Calu3 (cell line): ENCODE results near the gene PTPN14. TPM values are rescaled to one million over a fixed set of nuclear protein-coding genes. Genes with fewer than 3 reads are reported as not detected.
A peak's percentile ranks its signal among the peaks of the same experiment; 100 is the strongest.

ENCODE experiments used
- BruUV-seq: library from RNA; stranded (reverse); fragments of 400-500 nt; replicated peaks from 2 replicates; lab custom pipeline; 2021; lab: Mats Ljungman, UMichigan
- CTCF ChIA-PET: fragments of 300-600 bp; sonication (Branson Sonifier 250); formaldehyde crosslinking; loops from one replicate; lab custom pipeline; 2022; ENCODE audit warnings: antibody characterized with exemption; lab: Charles Lee
- DNase-seq: peaks from one replicate; pipeline ENCODE4 v3.0.0; 2022
- H3K27ac Mint-ChIP-seq: one replicate; pipeline ENCODE4 v1.8.0; 2022; ENCODE audit warnings: mixed read lengths; ENCODE audit not compliant: unreplicated experiment
- H3K27me3 Mint-ChIP-seq: one replicate; pipeline ENCODE4 v1.8.0; 2022; ENCODE audit warnings: mixed read lengths; ENCODE audit not compliant: unreplicated experiment
- H3K36me3 Mint-ChIP-seq: one replicate; pipeline ENCODE4 v1.8.0; 2022; ENCODE audit warnings: mild to moderate bottlenecking, moderate library complexity, mixed read lengths; ENCODE audit not compliant: insufficient read depth, unreplicated experiment
- H3K4me1 Mint-ChIP-seq: one replicate; pipeline ENCODE4 v1.8.0; 2022; ENCODE audit warnings: mild to moderate bottlenecking, low read depth, mixed read lengths; ENCODE audit not compliant: unreplicated experiment
- H3K4me3 Mint-ChIP-seq: one replicate; pipeline ENCODE4 v1.8.0; 2022; ENCODE audit warnings: mild to moderate bottlenecking, low read depth, moderate library complexity, mixed read lengths; ENCODE audit not compliant: unreplicated experiment
- H3K9me3 Mint-ChIP-seq: one replicate; pipeline ENCODE4 v1.8.0; 2022; ENCODE audit warnings: low read depth, mixed read lengths; ENCODE audit not compliant: unreplicated experiment
- CTCF ChIP-seq: fragments of 200-600 bp; IDR thresholded peaks from one replicate; pipeline ENCODE4 v1.8.0; 2022; ENCODE audit warnings: antibody characterized with exemption; ENCODE audit not compliant: unreplicated experiment
- intact Hi-C: fragments of 100-400 bp; cut with micrococcal nuclease; formaldehyde crosslinking; loops from one replicate; pipeline ENCODE4 v1.10.0; 2022; ENCODE audit not compliant: unreplicated experiment
- total RNA-seq: library from RNA; stranded (reverse); gene quantifications from 2 replicates; pipeline ENCODE4 v1.2.3, GENCODE V29; 2022

Gene PTPN14
- total RNA-seq, 1 experiment from 2014 or later = 77.4 TPM

DNA sequence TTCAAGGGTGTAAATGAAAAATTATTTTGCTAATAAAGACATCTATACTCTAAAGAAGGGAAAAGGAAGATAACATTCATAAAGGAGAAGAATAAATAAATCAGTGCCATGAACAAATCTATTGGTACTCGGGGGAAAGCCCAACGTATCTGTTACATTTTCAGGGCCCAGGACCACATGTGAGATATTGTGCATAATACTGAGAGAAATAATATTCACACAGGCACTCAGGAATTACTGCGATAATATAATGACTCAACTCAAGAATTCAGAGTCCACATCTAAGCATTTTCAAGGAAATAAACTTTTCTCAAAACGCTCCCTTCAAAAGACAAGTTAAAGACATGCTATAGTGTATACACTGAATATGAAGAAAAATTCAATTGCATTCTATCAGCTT, 161.7 kb downstream of the PTPN14 start:
- TSS peak; percentile 9 for BruUV-seq
- Mint-ChIP-seq H3K9me3 (no peaks in the 10 kb centered on the region), H3K27ac (no peak overlapping the region), H3K4me3 (no peak overlapping the region), H3K27me3 (no peaks in the 10 kb centered on the region), H3K36me3 (peaks cover 41% of the 10 kb centered on the region), H3K4me1 (no peaks in the 10 kb centered on the region)
- CTCF ChIA-PET = no interaction called here
- no peak for TF ChIP-seq CTCF
- intact Hi-C loops = no loop called here
- no peak for DNase-seq

DNA sequence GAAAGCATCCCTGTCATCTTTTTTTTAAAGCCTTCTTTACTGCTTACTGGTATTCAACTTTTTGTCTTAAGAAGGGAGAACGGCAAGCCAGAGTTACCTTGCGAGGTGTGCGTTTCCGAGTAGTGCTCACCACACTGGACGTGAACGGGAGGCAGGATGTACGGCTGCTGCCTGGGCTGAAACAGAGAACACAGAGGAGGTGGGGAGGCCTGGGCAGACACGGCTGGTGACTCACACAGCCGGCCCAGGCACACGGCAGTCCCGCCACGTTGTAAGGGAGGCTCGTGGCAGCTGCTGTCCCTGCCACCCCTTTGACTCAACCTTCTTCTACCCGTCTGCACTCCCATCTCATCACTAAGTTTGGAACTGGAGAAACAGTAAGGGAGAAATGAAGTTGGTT, 164.7 kb downstream of the PTPN14 start:
- Mint-ChIP-seq H3K36me3 (peaks cover 59% of the 10 kb centered on the region), H3K9me3 (no peaks in the 10 kb centered on the region), H3K4me1 (no peaks in the 10 kb centered on the region), H3K27ac (no peak overlapping the region), H3K4me3 (no peak overlapping the region), H3K27me3 (no peaks in the 10 kb centered on the region)
- TF ChIP-seq CTCF = no peak
- CTCF ChIA-PET = interaction anchor here (0.7 kb wide), 2 partner anchors 166 to 913 kb away, joined by 3 read pairs; no protein-coding TSS in a partner anchor
- BruUV-seq = no TSS peak
- no peak for DNase-seq
- intact Hi-C loops = no loop called here

- Mint-ChIP-seq H3K9me3 (no peaks in the 10 kb centered on the region), H3K36me3 (peaks cover 63% of the 10 kb centered on the region), H3K27me3 (no peaks in the 10 kb centered on the region), H3K4me1 (no peaks in the 10 kb centered on the region), H3K4me3 (no peak overlapping the region), H3K27ac (no peak overlapping the region)
- no TSS peak for BruUV-seq
- CTCF ChIA-PET = interaction anchor here (0.7 kb wide), 1 partner anchor 166 kb away, joined by 3 read pairs; no protein-coding TSS in a partner anchor
- intact Hi-C loops = no loop called here
- no peak for TF ChIP-seq CTCF
- DNase-seq = no peak
These were observed 165.1 kb downstream of the PTPN14 start for GRCh38 chr1:214386333-214386732.

DNA sequence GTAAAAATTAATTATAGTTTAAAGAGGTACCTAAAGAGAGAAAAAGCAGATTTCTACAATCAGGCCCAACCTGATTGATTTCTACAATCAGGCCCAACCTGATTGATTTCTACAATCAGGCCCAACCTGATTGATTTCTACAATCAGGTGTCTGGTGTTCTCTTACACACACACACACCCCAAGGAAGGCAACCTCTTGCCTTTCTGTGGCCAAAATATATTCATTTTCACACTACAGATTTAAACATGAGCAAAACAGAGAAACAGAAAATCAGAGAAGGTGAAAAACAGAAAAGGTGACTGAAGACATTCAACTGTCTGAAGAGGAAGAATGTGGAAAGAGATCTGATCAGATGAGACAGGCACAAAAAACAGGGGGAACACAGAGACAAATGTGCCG, 166.0 kb downstream of the PTPN14 start:
- TF ChIP-seq CTCF = no peak
- H3K4me1 Mint-ChIP-seq = no peaks in the 10 kb centered on the region
- H3K9me3 Mint-ChIP-seq = no peaks in the 10 kb centered on the region
- intact Hi-C loops = no loop called here
- no peak overlapping the region for H3K4me3 Mint-ChIP-seq
- H3K27ac Mint-ChIP-seq = no peak overlapping the region
- DNase-seq = no peak
- no TSS peak for BruUV-seq
- CTCF ChIA-PET = no interaction called here
- H3K36me3 Mint-ChIP-seq = peaks cover 68% of the 10 kb centered on the region
- H3K27me3 Mint-ChIP-seq = no peaks in the 10 kb centered on the region
